GM19239 (cell line): Measurements from ENCODE around the gene JCAD.

ENCODE experiments used
- DNase-seq: peaks from one replicate; pipeline ENCODE4 v3.0.0; 2011; ENCODE audit warnings: low spot score; ENCODE audit not compliant: insufficient read length
- FAIRE-seq: peaks from 2 replicates; lab custom pipeline; 2011; peaks lifted over from hg19 to GRCh38; lab: Jason Lieb, UNC

The JCAD gene

DNA sequence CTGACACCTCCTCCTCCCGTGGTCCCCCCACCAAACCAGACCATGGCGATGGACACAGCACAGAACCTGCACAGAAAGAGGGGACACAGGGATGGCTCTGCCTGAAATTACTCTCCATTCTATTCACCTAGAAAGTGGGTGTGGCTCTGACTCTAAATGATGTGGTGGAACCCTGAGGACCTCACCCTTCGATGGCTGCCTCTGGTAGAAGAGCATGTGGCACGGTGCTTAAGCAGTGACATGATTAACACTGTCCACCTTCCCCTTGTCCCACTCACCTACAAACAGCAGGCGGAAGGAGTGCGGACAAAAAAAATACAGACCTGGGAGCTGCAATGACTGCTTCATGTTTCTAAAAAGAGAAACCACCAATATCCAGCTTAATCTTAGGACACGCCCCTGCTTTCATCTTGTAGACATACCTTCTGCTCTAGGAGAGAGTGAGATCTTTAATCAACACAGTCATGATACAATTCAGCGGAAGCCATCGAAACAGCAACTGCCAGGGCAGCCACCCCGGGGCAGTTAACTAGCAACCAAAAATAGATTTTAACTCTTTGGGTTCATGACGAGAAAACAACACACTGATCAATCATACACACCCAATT is 11.4 kb downstream of the JCAD start:
- FAIRE-seq (no peak), DNase-seq (no peak)

GRCh38 chr10:30047430-30047829 is 12.0 kb downstream of the JCAD start:
- no peak for FAIRE-seq
- DNase-seq: no peak

DNA sequence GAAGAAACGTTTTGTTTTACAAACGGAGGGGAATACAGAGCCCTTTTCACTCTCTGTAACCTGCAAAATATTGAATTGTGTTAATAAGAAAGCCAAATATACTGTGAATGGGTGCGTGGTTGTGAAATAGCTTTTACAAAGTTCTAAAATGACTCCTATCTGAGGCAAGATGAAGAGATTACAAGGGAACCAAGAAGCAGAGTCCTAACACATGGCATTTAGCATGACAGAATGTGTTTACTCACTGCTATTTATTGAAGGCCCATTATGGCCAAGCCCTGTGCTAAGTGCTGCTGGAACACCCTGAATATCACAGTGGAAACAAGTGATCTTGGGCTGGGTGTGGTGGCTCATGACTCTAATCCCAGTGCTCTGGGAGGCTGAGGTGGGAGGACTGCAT is 12.9 kb downstream of the JCAD start:
- no peak for FAIRE-seq
- DNase-seq: no peak

GRCh38 chr10:30045961-30046360 is 13.4 kb downstream of the JCAD start:
- DNase-seq: no peak
- FAIRE-seq: no peak

- DNase-seq (no peak), FAIRE-seq (no peak)
Measured at GRCh38 chr10:30043476-30044270, 15.7 kb downstream of the JCAD start.

GRCh38 chr10:30042820-30043219 is 16.6 kb downstream of the JCAD start:
- DNase-seq: no peak
- FAIRE-seq: no peak

DNA sequence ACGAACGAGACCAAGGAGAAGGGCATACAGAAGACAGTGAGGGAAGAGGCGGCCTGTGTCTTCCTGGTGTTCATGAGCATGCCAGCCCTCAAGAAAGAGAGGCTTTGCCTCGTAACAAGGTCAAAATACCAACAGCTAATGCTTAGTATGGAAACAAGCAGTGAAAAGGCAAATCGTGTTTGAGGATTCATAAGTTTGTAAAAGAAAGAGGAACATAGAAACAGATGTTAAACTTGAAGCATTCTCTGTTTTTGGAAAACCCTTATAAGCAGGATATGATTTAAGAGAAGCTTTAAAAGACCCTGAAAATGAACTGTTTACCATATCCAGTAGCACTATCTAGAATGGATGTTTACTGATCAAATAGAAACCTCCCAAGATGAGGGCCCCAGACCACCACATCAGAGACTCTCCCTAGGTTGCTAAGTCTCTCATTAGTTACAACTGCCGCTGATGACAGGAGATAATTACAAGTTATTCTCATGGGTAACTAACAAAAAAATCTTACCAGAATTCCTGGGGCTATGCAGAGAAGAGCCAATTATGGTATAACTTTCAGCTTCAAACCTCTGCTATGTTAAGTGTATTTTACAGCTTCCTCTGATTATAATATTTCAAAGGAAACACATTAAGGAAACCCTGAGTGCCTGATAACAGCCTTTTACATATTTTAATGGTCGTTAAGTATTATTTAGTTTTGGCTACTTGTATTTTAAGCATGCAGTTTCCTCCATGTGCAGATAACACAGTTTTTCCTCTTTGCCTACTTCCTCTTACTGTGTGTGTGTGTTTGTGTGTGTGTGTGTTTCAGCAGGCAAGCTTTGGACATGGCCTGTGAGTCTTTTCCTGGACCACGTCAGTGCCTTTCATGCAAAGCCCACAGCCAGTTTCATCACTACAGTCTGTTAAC is 17.9 kb downstream of the JCAD start:
- DNase-seq (no peak), FAIRE-seq (no peak)

DNA sequence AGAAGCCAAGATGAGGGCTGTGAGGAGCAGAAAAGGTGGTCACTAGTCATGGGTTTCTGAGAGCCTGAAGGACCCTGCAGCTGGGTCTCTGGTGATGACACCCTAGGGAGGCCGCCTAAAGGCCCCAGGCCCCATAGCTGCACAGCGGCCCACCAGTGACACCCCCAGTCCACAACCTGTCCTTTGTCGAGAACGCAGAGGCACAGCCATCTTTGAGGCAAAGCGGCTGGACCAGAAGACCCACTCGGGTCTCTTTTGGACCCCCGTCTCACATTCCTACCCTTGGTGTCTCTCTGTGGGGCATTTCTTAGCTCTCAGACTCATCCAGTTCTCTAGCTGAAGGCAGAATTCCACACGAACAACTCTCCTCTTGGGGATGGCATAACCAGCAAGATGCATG is 18.8 kb downstream of the JCAD start:
- DNase-seq (no peak), FAIRE-seq (no peak)

DNA sequence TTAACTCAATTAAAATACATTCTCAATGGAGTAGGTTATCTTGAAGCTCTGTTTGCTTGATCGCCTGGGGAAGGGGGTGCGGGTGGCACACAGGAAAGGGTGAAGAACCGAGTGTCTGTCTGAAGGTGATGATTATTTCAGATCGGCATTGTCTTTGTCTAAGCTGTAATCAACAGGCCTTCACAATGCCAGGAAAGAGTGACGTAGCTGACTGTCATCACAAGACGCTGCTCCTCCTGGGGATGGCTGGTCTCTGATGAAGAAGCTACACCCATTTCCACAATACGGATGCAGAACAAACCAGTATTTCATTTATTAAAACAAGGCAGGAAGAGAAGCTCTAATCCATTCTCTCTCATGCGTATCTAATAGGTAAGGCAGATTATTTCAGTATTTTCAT is 19.4 kb downstream of the JCAD start:
- no peak for FAIRE-seq

GRCh38 chr10:30039567-30039966 is 19.8 kb downstream of the JCAD start:
- DNase-seq (no peak), FAIRE-seq (no peak)

More for the DNA sequence above, 19.4 kb downstream of the JCAD start:
- DNase-seq: no peak

GRCh38 chr10:30038781-30039536 is 20.4 kb downstream of the JCAD start:
- FAIRE-seq: no peak
- DNase-seq: no peak

GRCh38 chr10:30037620-30038336 is 21.6 kb downstream of the JCAD start:
- FAIRE-seq: no peak
- DNase-seq: no peak

GRCh38 chr10:30036811-30037210 is 22.6 kb downstream of the JCAD start:
- DNase-seq (no peak), FAIRE-seq (no peak)

- DNase-seq (no peak), FAIRE-seq (no peak)
Measured at GRCh38 chr10:30036341-30036740, 23.0 kb downstream of the JCAD start.

GRCh38 chr10:30034433-30035137 is 24.8 kb downstream of the JCAD start:
- no peak for DNase-seq
- peak; percentile 23 for FAIRE-seq

- DNase-seq (no peak), FAIRE-seq (no peak)
Measured at GRCh38 chr10:30032125-30032524, 27.3 kb downstream of the JCAD start.

DNA sequence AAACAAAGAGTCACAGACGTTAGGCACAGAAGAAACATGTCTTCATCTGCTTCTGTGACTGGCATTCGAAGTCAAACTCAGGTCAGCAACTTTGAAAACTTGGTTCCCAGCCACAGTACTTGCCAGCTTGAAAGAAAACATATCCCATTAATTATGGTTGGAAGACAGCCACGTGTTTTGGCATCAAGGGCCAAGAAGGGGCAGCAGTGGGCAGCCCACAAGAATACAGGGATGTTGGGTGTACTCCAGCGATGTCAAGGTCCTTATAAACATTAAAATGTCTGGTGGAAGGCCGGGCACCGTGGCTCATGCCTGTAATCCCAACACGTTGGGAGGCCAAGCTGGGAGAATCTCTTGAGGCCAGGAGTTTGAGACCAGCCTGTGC is 29.5 kb downstream of the JCAD start:
- FAIRE-seq (no peak), DNase-seq (no peak)

- DNase-seq: no peak
- FAIRE-seq: no peak
Measured at GRCh38 chr10:30029164-30029871, 30.1 kb downstream of the JCAD start.

DNA sequence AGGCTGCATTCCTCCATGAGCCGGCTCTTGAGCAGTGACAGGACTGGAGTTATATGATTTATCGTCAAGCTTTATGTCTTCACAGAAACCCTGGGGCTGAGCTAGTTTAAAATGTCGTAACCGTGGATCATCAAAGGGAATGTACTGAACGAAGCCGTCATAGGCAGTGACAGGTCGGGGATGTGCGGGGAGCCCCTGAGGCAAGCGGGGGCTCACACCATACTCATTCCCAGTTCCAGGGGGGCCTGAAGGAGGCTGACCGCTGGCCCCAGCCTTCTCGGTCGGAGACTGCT is 30.7 kb downstream of the JCAD start:
- FAIRE-seq: no peak
- no peak for DNase-seq
